A549 (cell line): ENCODE data around the gene NOL9. TPM values are rescaled to one million over a fixed set of nuclear protein-coding genes. Genes with fewer than 3 reads are reported as not detected.

ENCODE experiments used
- ATAC-seq, 2 experiments: fragments of 200-7000 bp in 1 of 2; fragments of >200 bp in 1 of 2; cut with Nextera tagmentation in 1 of 2; cut with Tn5 transposase in 1 of 2; 3 replicates each; pipeline versions ENCODE4 v1.8.0 to v1.9.1; 2018 to 2020; ENCODE audit warnings: mild to moderate bottlenecking in 1 of 2, moderate library complexity in 1 of 2
- CTCF ChIA-PET: fragments of 300-600 bp; sonication (Branson Sonifier 250); formaldehyde crosslinking; extraction: SDS; loops from one replicate; lab custom pipeline; 2021; ENCODE audit warnings: antibody characterized with exemption, inconsistent platforms; lab: Yijun Ruan, JAX
- POLR2A ChIA-PET: fragments of 350-600 bp; formaldehyde crosslinking; extraction: SDS; loops from one replicate; lab custom pipeline; 2021; ENCODE audit warnings: antibody characterized with exemption, inconsistent platforms; lab: Yijun Ruan, JAX
- DNase-seq, 2 experiments: peaks; one replicate each; pipeline versions ENCODE4 v3.0.0 to v3.0.0-alpha.2; 2011 to 2016; ENCODE audit warnings: low read depth in 1 of 2, low spot score in 1 of 2
- FAIRE-seq: peaks from 2 replicates; lab custom pipeline; 2011; peaks lifted over from hg19 to GRCh38; lab: Jason Lieb, UNC
- H3K27ac ChIP-seq, 2 experiments: fragments of >200 bp; sonication (Bioruptor Twin); formaldehyde crosslinking; 3 replicates each; pipeline ENCODE4 v1.5.1; 2016 to 2017
- H3K4me1 ChIP-seq: fragments of >200 bp; sonication (Bioruptor Twin); formaldehyde crosslinking; 3 replicates; pipeline ENCODE4 v1.6.1; 2016
- H3K4me2 ChIP-seq: fragments of >200 bp; sonication (Bioruptor Twin); formaldehyde crosslinking; 3 replicates; pipeline ENCODE4 v1.6.1; 2016
- H3K4me3 ChIP-seq: fragments of >200 bp; sonication (Bioruptor Twin); formaldehyde crosslinking; 3 replicates; pipeline ENCODE4 v1.5.1; 2016
- H3K9me3 ChIP-seq: fragments of >200 bp; sonication (Bioruptor Twin); formaldehyde crosslinking; 3 replicates; pipeline ENCODE4 v1.6.1; 2016
- BHLHE40 ChIP-seq: IDR thresholded peaks from 2 replicates; pipeline ENCODE4 v1.6.1; 2012; ENCODE audit warnings: low read depth, low read length, inconsistent platforms
- CBX2 ChIP-seq: fragments of 200-600 bp; sonication (generic); IDR thresholded peaks from 2 replicates; pipeline ENCODE4 v1.6.1; 2016; ENCODE audit warnings: low read depth, mild to moderate bottlenecking, borderline replicate concordance
- CBX8 ChIP-seq: fragments of 200-600 bp; sonication (generic); IDR thresholded peaks from 2 replicates; pipeline ENCODE4 v1.6.1; 2016
- CEBPB ChIP-seq, 2 experiments: fragments of >200 bp in 1 of 2; sonication (Bioruptor Twin) in 1 of 2; formaldehyde crosslinking in 1 of 2; IDR thresholded peaks; 2 replicates each; pipeline ENCODE4 v1.6.1; 2012 to 2016
- ESRRA ChIP-seq: fragments of 150-350 bp; IDR thresholded peaks from 2 replicates; pipeline ENCODE4 v1.6.1; 2014; ENCODE audit warnings: mild to moderate bottlenecking, low read length, borderline replicate concordance
- FOSB ChIP-seq: fragments of 250-450 bp; sonication (Bioruptor Pico); IDR thresholded peaks from 2 replicates; pipeline ENCODE4 v1.5.0; 2020; ENCODE audit warnings: mild to moderate bottlenecking, moderate library complexity
- FOXS1 ChIP-seq: fragments of 250-450 bp; sonication (Bioruptor Pico); IDR thresholded peaks from 2 replicates; pipeline ENCODE4 v1.5.0; 2020; ENCODE audit warnings: mild to moderate bottlenecking, moderate library complexity
- HOXB13 ChIP-seq: fragments of 250-450 bp; sonication (Bioruptor Pico); IDR thresholded peaks from 2 replicates; pipeline ENCODE4 v1.5.0; 2020; ENCODE audit warnings: low read depth, mild to moderate bottlenecking, moderate library complexity
- JUNB ChIP-seq: fragments of >200 bp; sonication (Bioruptor Twin); formaldehyde crosslinking; IDR thresholded peaks from 2 replicates; pipeline ENCODE4 v1.6.1; 2016
- KDM5A ChIP-seq: fragments of 200-600 bp; sonication (generic); IDR thresholded peaks from 2 replicates; pipeline ENCODE4 v1.6.1; 2016; ENCODE audit warnings: antibody characterized with exemption, mild to moderate bottlenecking
- MAFK ChIP-seq: fragments of 450-650 bp; IDR thresholded peaks from 2 replicates; pipeline ENCODE4 v1.6.1; 2014; ENCODE audit not compliant: partially characterized antibody
- NFE2L2 ChIP-seq: fragments of 150-350 bp; conservative IDR thresholded peaks from 2 replicates; pipeline ENCODE4 v1.6.1; 2014; ENCODE audit warnings: low read length
- NPAS2 ChIP-seq: fragments of 250-450 bp; sonication (Bioruptor Pico); IDR thresholded peaks from 2 replicates; pipeline ENCODE4 v1.8.0; 2022; ENCODE audit warnings: mild to moderate bottlenecking, moderate library complexity, borderline replicate concordance
- NR3C1 ChIP-seq: fragments of >200 bp; sonication (Bioruptor Twin); formaldehyde crosslinking; IDR thresholded peaks from 3 replicates; pipeline ENCODE4 v1.6.1; 2017
- POLR2A ChIP-seq: IDR thresholded peaks from 2 replicates; pipeline ENCODE4 v1.6.1; 2012; ENCODE audit warnings: mild to moderate bottlenecking, low read length
- POLR2AphosphoS2 ChIP-seq: conservative IDR thresholded peaks from 2 replicates; pipeline ENCODE4 v1.6.1; 2012; ENCODE audit warnings: low read length, improper control_type of control experiment, inconsistent platforms
- RAD21 ChIP-seq, 2 experiments: fragments of >200 bp in 1 of 2; sonication (Bioruptor Twin) in 1 of 2; formaldehyde crosslinking in 1 of 2; IDR thresholded peaks in 1 of 2; conservative IDR thresholded peaks in 1 of 2; 2 replicates in 1 of 2; 3 replicates in 1 of 2; pipeline ENCODE4 v1.6.1; 2012 to 2018; ENCODE audit warnings: inconsistent platforms in 1 of 2
- RNF2 ChIP-seq: fragments of 200-600 bp; sonication (generic); IDR thresholded peaks from 2 replicates; pipeline ENCODE4 v1.6.1; 2016; ENCODE audit warnings: low read depth, mild to moderate bottlenecking, antibody characterized with exemption, moderate library complexity, borderline replicate concordance
- SREBF2 ChIP-seq: fragments of 450-650 bp; IDR thresholded peaks from 2 replicates; pipeline ENCODE4 v1.6.1; 2014; ENCODE audit warnings: mild to moderate bottlenecking, moderate library complexity
- TFCP2L1 ChIP-seq: fragments of 250-450 bp; sonication (Bioruptor Pico); IDR thresholded peaks from 2 replicates; pipeline ENCODE4 v1.5.0; 2021; ENCODE audit warnings: mild to moderate bottlenecking
- WGBS: methylation state at CpG from one replicate; pipeline ENCODE4 v1.1.6; 2017; ENCODE audit errors: missing lambda C conversion rate; 5-methylcytosine and 5-hydroxymethylcytosine counted together
- polyA plus RNA-seq, 4 experiments: library from polyadenylated mRNA; depleted of rRNA in 3 of 4; stranded (reverse); fragments of >200 nt; fragmentation: RNase III in 1 of 4; extraction: RNeasy Plus Mini Kit Qiagen cat#74134 plus additional on column Dnase treatment in 1 of 4; gene quantifications; 2 replicates in 3 of 4; 3 replicates in 1 of 4; pipeline ENCODE4 v1.2.3, GENCODE V29; 2011 to 2017
- TF ChIP-seq, protein P1 (sequence below): fragments of >200 bp; sonication (Bioruptor Twin); formaldehyde crosslinking; IDR thresholded peaks from 3 replicates; pipeline ENCODE4 v1.5.1; 2016
- TF ChIP-seq, protein P2 (sequence below): fragments of 250-450 bp; sonication (Bioruptor Pico); IDR thresholded peaks from 2 replicates; pipeline ENCODE4 v1.5.0; 2021; ENCODE audit warnings: mild to moderate bottlenecking, moderate library complexity, borderline replicate concordance
- TF ChIP-seq, protein P3 (sequence below): IDR thresholded peaks from 2 replicates; pipeline ENCODE4 v1.6.1; 2012; ENCODE audit warnings: low read depth, borderline replicate concordance

NOL9 gene
- polyA plus RNA-seq, 2 of the 4 experiments (the other 2 are of a cell fraction): 4.4 to 19.3 TPM

DNA sequence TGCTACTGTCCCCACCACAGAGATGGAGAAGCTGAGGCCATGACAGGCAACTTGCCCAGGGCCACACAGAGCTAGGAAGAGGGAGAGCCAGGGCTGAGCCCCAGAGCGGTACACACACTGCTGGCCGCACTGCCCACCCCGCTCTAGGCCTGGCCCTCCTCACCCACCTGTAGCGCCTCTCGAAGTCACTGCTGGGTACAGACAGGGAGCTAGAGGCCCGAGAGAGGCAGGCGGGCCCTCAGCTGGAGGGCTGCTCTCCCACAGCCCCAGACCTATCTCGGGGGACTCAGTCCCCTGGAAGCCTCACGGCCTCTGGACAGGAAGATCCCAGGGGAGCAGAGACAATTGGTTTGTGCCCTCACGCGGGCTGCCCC lies 45.5 kb downstream of the NOL9 start:
- no peak overlapping the region for H3K27ac ChIP-seq
- ATAC-seq (peak in 1 of 2 experiments; percentile 12; a peak in 1 of 6 replicates), DNase-seq (no peak), FAIRE-seq (no peak)
- H3K9me3 ChIP-seq: no peaks in the 10 kb centered on the region
- POLR2A ChIA-PET: no interaction called here
- CTCF ChIA-PET: interaction anchor here (1.4 to 1.5 kb wide), 2 partner anchors 15 to 19 kb away, joined by 3 to 6 read pairs; no protein-coding TSS in a partner anchor
- WGBS: no CpG with 5 or more reads among the region's 11 CpGs
- no peak overlapping the region for H3K4me2 ChIP-seq
- no peak overlapping the region for H3K4me3 ChIP-seq
- no peak for TF ChIP-seq NR3C1
- TF ChIP-seq FOXS1 (CRISPR knock-in tag): no peak
- no peak for TF ChIP-seq NFE2L2
- no peak for TF ChIP-seq JUNB
- no peak for TF ChIP-seq CBX8
- TF ChIP-seq, protein P1, sequence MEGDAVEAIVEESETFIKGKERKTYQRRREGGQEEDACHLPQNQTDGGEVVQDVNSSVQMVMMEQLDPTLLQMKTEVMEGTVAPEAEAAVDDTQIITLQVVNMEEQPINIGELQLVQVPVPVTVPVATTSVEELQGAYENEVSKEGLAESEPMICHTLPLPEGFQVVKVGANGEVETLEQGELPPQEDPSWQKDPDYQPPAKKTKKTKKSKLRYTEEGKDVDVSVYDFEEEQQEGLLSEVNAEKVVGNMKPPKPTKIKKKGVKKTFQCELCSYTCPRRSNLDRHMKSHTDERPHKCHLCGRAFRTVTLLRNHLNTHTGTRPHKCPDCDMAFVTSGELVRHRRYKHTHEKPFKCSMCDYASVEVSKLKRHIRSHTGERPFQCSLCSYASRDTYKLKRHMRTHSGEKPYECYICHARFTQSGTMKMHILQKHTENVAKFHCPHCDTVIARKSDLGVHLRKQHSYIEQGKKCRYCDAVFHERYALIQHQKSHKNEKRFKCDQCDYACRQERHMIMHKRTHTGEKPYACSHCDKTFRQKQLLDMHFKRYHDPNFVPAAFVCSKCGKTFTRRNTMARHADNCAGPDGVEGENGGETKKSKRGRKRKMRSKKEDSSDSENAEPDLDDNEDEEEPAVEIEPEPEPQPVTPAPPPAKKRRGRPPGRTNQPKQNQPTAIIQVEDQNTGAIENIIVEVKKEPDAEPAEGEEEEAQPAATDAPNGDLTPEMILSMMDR: no peak
- TF ChIP-seq MAFK: no peak
- no peak for TF ChIP-seq TFCP2L1 (CRISPR knock-in tag)
- TF ChIP-seq HOXB13 (CRISPR knock-in tag): no peak
- no peak for TF ChIP-seq RAD21 (conservative IDR thresholded peaks at IDR 0.05 in 1 of 2, IDR thresholded peaks at IDR 0.05 in 1 of 2)
- no peak for TF ChIP-seq BHLHE40
- TF ChIP-seq CBX2: no peak
- TF ChIP-seq, protein P2, sequence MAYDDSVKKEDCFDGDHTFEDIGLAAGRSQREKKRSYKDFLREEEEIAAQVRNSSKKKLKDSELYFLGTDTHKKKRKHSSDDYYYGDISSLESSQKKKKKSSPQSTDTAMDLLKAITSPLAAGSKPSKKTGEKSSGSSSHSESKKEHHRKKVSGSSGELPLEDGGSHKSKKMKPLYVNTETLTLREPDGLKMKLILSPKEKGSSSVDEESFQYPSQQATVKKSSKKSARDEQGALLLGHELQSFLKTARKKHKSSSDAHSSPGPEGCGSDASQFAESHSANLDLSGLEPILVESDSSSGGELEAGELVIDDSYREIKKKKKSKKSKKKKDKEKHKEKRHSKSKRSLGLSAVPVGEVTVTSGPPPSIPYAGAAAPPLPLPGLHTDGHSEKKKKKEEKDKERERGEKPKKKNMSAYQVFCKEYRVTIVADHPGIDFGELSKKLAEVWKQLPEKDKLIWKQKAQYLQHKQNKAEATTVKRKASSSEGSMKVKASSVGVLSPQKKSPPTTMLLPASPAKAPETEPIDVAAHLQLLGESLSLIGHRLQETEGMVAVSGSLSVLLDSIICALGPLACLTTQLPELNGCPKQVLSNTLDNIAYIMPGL (CRISPR knock-in tag): no peak
- TF ChIP-seq, protein P3, sequence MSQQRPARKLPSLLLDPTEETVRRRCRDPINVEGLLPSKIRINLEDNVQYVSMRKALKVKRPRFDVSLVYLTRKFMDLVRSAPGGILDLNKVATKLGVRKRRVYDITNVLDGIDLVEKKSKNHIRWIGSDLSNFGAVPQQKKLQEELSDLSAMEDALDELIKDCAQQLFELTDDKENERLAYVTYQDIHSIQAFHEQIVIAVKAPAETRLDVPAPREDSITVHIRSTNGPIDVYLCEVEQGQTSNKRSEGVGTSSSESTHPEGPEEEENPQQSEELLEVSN: no peak
- no peak for TF ChIP-seq ESRRA
- no peak for TF ChIP-seq KDM5A
- TF ChIP-seq CEBPB (IDR thresholded peaks at IDR 0.05): no peak
- TF ChIP-seq RNF2: no peak
- no peak for TF ChIP-seq SREBF2
- no peak for TF ChIP-seq POLR2A
- TF ChIP-seq, all 56 proteins: peak for 0
- no peaks in the 10 kb centered on the region for H3K4me1 ChIP-seq

DNA sequence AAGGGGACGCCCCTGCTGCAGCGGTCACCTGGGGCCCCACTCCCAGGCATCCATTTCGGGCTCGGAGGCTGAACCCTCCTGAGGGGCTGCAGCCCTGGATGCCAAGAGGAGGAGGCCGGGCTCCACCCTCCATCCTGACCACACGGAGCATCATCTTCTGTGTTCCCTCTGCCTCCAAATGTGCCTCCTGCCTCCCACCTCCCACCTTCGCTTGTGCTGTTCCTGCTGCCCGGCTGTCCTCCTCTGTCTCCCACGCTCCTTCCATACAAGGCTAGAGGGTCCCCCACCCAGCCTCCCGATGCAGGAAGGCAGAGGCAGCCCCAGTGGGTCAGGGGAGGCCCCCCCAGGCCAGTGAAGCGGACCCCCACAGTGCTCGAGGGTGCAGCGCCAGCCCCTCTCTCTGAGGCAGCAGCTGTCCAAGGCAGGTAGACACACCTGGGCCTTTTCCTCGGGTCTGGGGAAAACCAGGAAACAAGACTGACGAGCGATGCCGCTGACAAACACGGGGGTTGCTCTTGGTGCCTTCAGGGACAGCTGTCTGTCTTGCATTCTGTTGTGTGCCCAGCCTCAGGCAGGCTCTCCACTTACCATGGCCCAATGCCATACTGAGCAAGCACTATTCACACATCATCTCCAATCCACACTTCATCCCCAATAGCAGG lies 46.0 kb downstream of the NOL9 start:
- 67% methylated on average over 13 of the region's 18 CpGs for WGBS
- POLR2A ChIA-PET: no interaction called here
- ATAC-seq (peak in 1 of 2 experiments; percentile 13; a peak in 1 of 6 replicates), FAIRE-seq (no peak)
- no peak overlapping the region for H3K4me3 ChIP-seq
- no peaks in the 10 kb centered on the region for H3K9me3 ChIP-seq
- CTCF ChIA-PET: interaction anchor here (1.4 to 1.6 kb wide), 3 partner anchors 13 to 18 kb away, joined by 3 to 6 read pairs (median 3); no protein-coding TSS in a partner anchor
- no peak for TF ChIP-seq FOSB (CRISPR knock-in tag)
- no peak for TF ChIP-seq POLR2AphosphoS2
- TF ChIP-seq NPAS2: no peak
- TF ChIP-seq, all 56 proteins: peak for 0
- no peak for DNase-seq
- no peaks in the 10 kb centered on the region for H3K4me1 ChIP-seq
- H3K27ac ChIP-seq: no peak overlapping the region
- no peak overlapping the region for H3K4me2 ChIP-seq
